ENCODE data around the gene ABR. TPM values are rescaled to one million over a fixed set of nuclear protein-coding genes. Genes with fewer than 3 reads are reported as not detected.
A peak's percentile ranks its signal among the peaks of the same experiment; 100 is the strongest.

Gene ABR
- total and polyA plus RNA-seq, 2 donors from 2014 or later: 18.7 to 116 TPM

- H3K4me3 ChIP-seq (ENCODE audit: low read length in 3 of 3): no peak overlapping the region
- no peak overlapping the region for H3K27ac ChIP-seq (ENCODE audit: low read depth in 2 of 2, low read length in 2 of 2)
- H3K4me1 ChIP-seq (ENCODE audit: control insufficient read depth in 2 of 3, insufficient read depth in 2 of 3, low read depth in 1 of 3, low read length in 3 of 3): peaks cover 0 to 10% (median 0%) of the 10 kb centered on the region in 3 donors
- H3K9ac ChIP-seq (ENCODE audit: low read length in 3 of 3): no peak overlapping the region
- FAIRE-seq (no peak), DNase-seq (no peak)
- TF ChIP-seq CTCF (IDR thresholded peaks at IDR 0.05; ENCODE audit: borderline replicate concordance, extremely low read depth, insufficient read depth): no peak
- no peaks in the 10 kb centered on the region for H3K9me3 ChIP-seq (ENCODE audit: control insufficient read depth in 2 of 3, insufficient read depth in 1 of 3, low read length in 3 of 3)
- no peaks in the 10 kb centered on the region for H3K27me3 ChIP-seq (ENCODE audit: control insufficient read depth, insufficient read depth, low read length)
- no peaks in the 10 kb centered on the region for H3K36me3 ChIP-seq (ENCODE audit: control insufficient read depth in 2 of 3, insufficient read depth in 3 of 3, low read length in 3 of 3)
- intact Hi-C loops (cut with DNase I): loop anchor here (5.0 kb wide), 1 partner anchor 54 kb away; no protein-coding TSS in a partner anchor
These were observed 2.0 kb upstream of the ABR start for GRCh38 chr17:1181753-1182137.

DNA sequence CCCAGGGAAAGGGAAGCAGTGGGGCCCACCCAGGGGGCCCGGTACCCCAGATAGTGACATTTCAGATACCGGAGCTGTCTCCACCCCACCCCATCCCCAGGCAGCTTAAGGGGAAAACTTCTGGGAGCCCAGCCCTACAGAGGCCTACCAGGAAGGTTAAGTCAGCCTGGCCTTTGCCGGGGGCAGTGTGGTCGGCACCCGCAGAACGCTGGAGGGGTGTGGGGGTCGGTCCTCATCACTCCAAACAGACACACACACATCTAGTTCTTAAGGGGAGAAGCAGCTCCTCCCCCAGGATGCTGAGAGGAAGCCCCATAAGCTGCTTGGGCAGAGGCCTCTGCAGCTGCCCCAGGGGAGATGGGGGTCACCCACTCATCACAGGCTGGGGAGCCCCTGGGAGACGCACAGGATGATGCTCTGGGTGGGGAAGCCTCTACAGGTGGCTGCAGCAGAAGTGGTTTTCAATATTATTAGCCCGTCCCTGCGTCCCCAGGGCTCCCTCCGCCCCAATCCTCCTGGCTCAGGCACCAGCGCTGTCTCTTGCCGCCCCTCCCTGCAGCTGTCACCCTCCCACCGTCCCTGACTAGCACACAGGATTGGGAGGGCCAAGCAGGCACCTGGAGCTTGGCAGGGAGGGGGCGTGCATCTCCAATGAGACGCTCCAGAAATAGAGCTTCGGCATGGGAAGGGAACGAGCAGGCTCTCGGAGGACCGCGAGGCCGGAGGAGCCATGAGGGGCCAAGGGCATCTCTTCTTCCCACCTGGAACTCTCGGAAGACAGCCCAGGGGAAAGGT, 1.4 kb upstream of the ABR start:
- FAIRE-seq (no peak), DNase-seq (peak in 1 of 5 donors; percentile 30)
- no peak for TF ChIP-seq CTCF (IDR thresholded peaks at IDR 0.05; ENCODE audit: borderline replicate concordance, extremely low read depth, insufficient read depth)
- H3K27me3 ChIP-seq (ENCODE audit: control insufficient read depth, insufficient read depth, low read length): no peaks in the 10 kb centered on the region
- intact Hi-C loops (cut with DNase I): loop anchor here (5.0 kb wide), 1 partner anchor 54 kb away; no protein-coding TSS in a partner anchor
- H3K4me3 ChIP-seq (ENCODE audit: low read length in 3 of 3): no peak overlapping the region
- peaks cover 0 to 10% (median 0%) of the 10 kb centered on the region in 3 donors for H3K4me1 ChIP-seq (ENCODE audit: control insufficient read depth in 2 of 3, insufficient read depth in 2 of 3, low read depth in 1 of 3, low read length in 3 of 3)
- no peaks in the 10 kb centered on the region for H3K9me3 ChIP-seq (ENCODE audit: control insufficient read depth in 2 of 3, insufficient read depth in 1 of 3, low read length in 3 of 3)
- H3K27ac ChIP-seq (ENCODE audit: low read depth in 2 of 2, low read length in 2 of 2): no peak overlapping the region
- H3K36me3 ChIP-seq (ENCODE audit: control insufficient read depth in 2 of 3, insufficient read depth in 3 of 3, low read length in 3 of 3): no peaks in the 10 kb centered on the region
- H3K9ac ChIP-seq (ENCODE audit: low read length in 3 of 3): no peak overlapping the region

DNA sequence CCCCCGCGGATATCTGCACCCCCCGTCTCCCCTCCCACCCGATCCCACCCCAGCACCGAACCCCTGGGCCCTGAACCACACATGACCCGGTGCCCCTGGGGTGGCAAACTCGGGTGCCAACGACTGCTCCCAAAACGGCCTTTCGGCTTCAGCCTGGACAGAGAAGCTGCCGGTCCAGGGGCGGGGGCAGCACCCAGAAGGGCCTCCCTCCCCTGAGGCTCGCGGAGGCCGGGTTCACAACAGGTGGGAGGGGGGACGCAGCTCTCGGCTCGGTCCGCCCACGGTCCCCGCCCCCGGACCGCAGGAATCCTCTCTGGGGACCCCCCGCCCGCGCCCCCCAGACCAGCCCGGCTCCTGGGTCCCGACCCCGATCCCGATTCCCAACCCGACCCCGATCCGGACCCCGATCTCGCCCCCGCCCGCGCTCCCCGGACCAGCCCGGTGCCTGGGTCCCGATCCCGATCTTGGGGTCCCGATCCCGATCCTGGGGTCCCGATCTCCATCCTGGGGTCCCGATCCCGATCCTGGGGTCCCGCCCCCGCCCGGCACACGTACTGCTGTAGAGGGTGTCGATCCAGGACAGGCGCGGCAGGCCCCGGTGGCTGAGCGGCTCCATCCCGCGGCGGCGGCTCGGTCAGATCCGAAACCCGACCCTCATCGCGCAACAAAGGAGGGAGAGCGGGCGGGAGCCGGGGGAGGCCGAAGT, 516 bp downstream of the ABR start:
- no peak overlapping the region for H3K27ac ChIP-seq (ENCODE audit: low read depth in 2 of 2, low read length in 2 of 2)
- H3K4me1 ChIP-seq (ENCODE audit: control insufficient read depth in 2 of 3, insufficient read depth in 2 of 3, low read depth in 1 of 3, low read length in 3 of 3): peaks cover 0 to 10% (median 0%) of the 10 kb centered on the region in 3 donors
- no peak overlapping the region for H3K9ac ChIP-seq (ENCODE audit: low read length in 3 of 3)
- H3K9me3 ChIP-seq (ENCODE audit: control insufficient read depth in 2 of 3, insufficient read depth in 1 of 3, low read length in 3 of 3): no peaks in the 10 kb centered on the region
- peak overlapping the region in 1 of 3 donors; percentile 44 for H3K4me3 ChIP-seq (ENCODE audit: low read length in 3 of 3)
- intact Hi-C loops (cut with DNase I): no loop called here
- FAIRE-seq (no peak), DNase-seq (peak in 4 of 5 donors; percentile 65 to 88 (median 79))
- no peaks in the 10 kb centered on the region for H3K36me3 ChIP-seq (ENCODE audit: control insufficient read depth in 2 of 3, insufficient read depth in 3 of 3, low read length in 3 of 3)
- H3K27me3 ChIP-seq (ENCODE audit: control insufficient read depth, insufficient read depth, low read length): no peaks in the 10 kb centered on the region
- no peak for TF ChIP-seq CTCF (IDR thresholded peaks at IDR 0.05; ENCODE audit: borderline replicate concordance, extremely low read depth, insufficient read depth)
